Tibial nerve (tissue), 3 donors: ENCODE data around the gene PCDHGA3.

Source experiments
- POLR2A ChIP-seq, 2 donors: fragments of 450-650 bp; IDR thresholded peaks; one replicate each; pipeline ENCODE4 v1.6.1; 2017; ENCODE audit warnings: antibody characterized with exemption in 2 of 2, mild to moderate bottlenecking in 2 of 2, moderate library complexity in 2 of 2
- TF ChIP-seq, protein P1 (sequence below), 5 experiments: fragments of 200-600 bp in 3 of 5; fragments of 450-650 bp in 2 of 5; sonication (generic) in 3 of 5; IDR thresholded peaks; one replicate each; pipeline ENCODE4 v1.5.1; 2016 to 2019; ENCODE audit warnings: antibody characterized with exemption in 5 of 5, mild to moderate bottlenecking in 3 of 5, moderate library complexity in 2 of 5

DNA sequence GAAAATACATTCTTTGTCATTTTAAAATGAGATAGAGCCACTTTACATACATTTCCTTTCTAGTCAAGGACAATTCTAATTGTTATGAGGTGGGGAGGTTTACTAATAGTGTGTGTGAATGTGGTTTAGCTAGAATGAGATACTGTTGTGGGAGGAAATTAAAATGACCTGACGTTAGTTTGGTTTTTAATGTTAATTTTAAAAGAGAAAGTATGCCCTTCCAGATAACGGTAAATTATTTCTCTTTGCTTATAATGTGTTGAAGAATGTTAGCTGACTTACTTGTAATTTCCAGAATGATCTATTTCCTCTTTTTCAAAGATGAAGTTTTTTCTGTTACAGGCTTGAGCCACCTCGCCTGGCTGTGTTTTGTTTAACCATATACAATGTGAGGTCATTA is 21.4 kb upstream of the PCDHGA3 start:
- TF ChIP-seq, protein P1, sequence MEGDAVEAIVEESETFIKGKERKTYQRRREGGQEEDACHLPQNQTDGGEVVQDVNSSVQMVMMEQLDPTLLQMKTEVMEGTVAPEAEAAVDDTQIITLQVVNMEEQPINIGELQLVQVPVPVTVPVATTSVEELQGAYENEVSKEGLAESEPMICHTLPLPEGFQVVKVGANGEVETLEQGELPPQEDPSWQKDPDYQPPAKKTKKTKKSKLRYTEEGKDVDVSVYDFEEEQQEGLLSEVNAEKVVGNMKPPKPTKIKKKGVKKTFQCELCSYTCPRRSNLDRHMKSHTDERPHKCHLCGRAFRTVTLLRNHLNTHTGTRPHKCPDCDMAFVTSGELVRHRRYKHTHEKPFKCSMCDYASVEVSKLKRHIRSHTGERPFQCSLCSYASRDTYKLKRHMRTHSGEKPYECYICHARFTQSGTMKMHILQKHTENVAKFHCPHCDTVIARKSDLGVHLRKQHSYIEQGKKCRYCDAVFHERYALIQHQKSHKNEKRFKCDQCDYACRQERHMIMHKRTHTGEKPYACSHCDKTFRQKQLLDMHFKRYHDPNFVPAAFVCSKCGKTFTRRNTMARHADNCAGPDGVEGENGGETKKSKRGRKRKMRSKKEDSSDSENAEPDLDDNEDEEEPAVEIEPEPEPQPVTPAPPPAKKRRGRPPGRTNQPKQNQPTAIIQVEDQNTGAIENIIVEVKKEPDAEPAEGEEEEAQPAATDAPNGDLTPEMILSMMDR (IDR thresholded peaks at IDR 0.05): no peak
- no peak for TF ChIP-seq POLR2A (IDR thresholded peaks at IDR 0.05)
